H9 (cell line): ENCODE results near the gene C4orf46. TPM values are rescaled to one million over a fixed set of nuclear protein-coding genes. Genes with fewer than 3 reads are reported as not detected.

ENCODE experiments used
- DNase-seq: peaks from one replicate; pipeline ENCODE4 v3.0.0-alpha.2; 2017
- H2AFZ ChIP-seq: one replicate; pipeline ENCODE4 v1.6.1; 2013; ENCODE audit warnings: mild to moderate bottlenecking, low read length, control low read depth, moderate library complexity
- H2AK5ac ChIP-seq: 2 replicates; pipeline ENCODE4 v1.6.1; 2013; ENCODE audit warnings: low read length, control low read depth, mixed read lengths; ENCODE audit not compliant: insufficient read length
- H2BK120ac ChIP-seq: one replicate; pipeline ENCODE4 v1.6.1; 2013; ENCODE audit warnings: low read depth, mild to moderate bottlenecking, low read length, control low read depth, inconsistent platforms; ENCODE audit not compliant: poor library complexity, severe bottlenecking
- H2BK12ac ChIP-seq: 2 replicates; pipeline ENCODE4 v1.6.1; 2013; ENCODE audit warnings: low read length, control low read depth, mixed read lengths, low read depth; ENCODE audit not compliant: insufficient read length
- H2BK15ac ChIP-seq: 2 replicates; pipeline ENCODE4 v1.6.1; 2013; ENCODE audit warnings: low read depth, low read length, control low read depth
- H2BK20ac ChIP-seq: one replicate; pipeline ENCODE4 v1.6.1; 2013; ENCODE audit warnings: low read depth, mild to moderate bottlenecking, low read length, control low read depth, inconsistent platforms; ENCODE audit not compliant: poor library complexity, severe bottlenecking
- H2BK5ac ChIP-seq: 2 replicates; pipeline ENCODE4 v1.6.1; 2013; ENCODE audit warnings: low read length, control low read depth, mixed read lengths; ENCODE audit not compliant: insufficient read length
- H3K14ac ChIP-seq: 2 replicates; pipeline ENCODE4 v1.6.1; 2013; ENCODE audit warnings: low read length, control low read depth; ENCODE audit not compliant: insufficient read depth
- H3K18ac ChIP-seq: 2 replicates; pipeline ENCODE4 v1.6.1; 2013; ENCODE audit warnings: low read depth, mild to moderate bottlenecking, mixed read lengths, low read length, control low read depth; ENCODE audit not compliant: insufficient read length
- H3K23ac ChIP-seq: 2 replicates; pipeline ENCODE4 v1.6.1; 2013; ENCODE audit warnings: low read length, control low read depth, mixed read lengths, low read depth; ENCODE audit not compliant: insufficient read length
- H3K23me2 ChIP-seq: 2 replicates; pipeline ENCODE4 v1.6.1; 2013; ENCODE audit warnings: low read depth, mild to moderate bottlenecking, mixed read lengths, low read length, control low read depth; ENCODE audit not compliant: insufficient read length, poor library complexity, severe bottlenecking
- H3K27ac ChIP-seq: 2 replicates; pipeline ENCODE4 v1.5.1; 2013; ENCODE audit warnings: low read length, control low read depth, mixed read lengths, low read depth; ENCODE audit not compliant: insufficient read length
- H3K27me3 ChIP-seq: 2 replicates; pipeline ENCODE4 v1.6.1; 2013; ENCODE audit warnings: low read length, control low read depth, inconsistent platforms; ENCODE audit not compliant: insufficient read depth
- H3K4ac ChIP-seq: 2 replicates; pipeline ENCODE4 v1.6.1; 2013; ENCODE audit warnings: low read depth, mild to moderate bottlenecking, control low read depth, inconsistent platforms, low read length, moderate library complexity
- H3K4me1 ChIP-seq: 2 replicates; pipeline ENCODE4 v1.6.1; 2013; ENCODE audit warnings: low read length, control low read depth, inconsistent platforms; ENCODE audit not compliant: insufficient read depth
- H3K4me2 ChIP-seq: 2 replicates; pipeline ENCODE4 v1.6.1; 2013; ENCODE audit warnings: low read length, control low read depth, mixed read lengths; ENCODE audit not compliant: insufficient read length, insufficient read depth
- H3K56ac ChIP-seq: 2 replicates; pipeline ENCODE4 v1.6.1; 2013; ENCODE audit warnings: low read depth, mild to moderate bottlenecking, mixed read lengths, low read length, control low read depth; ENCODE audit not compliant: insufficient read length
- H3K79me1 ChIP-seq: 2 replicates; pipeline ENCODE4 v1.6.1; 2013; ENCODE audit warnings: low read depth, mild to moderate bottlenecking, moderate library complexity, low read length, control low read depth, inconsistent platforms; ENCODE audit not compliant: insufficient read depth, poor library complexity, severe bottlenecking
- H3K79me2 ChIP-seq: 2 replicates; pipeline ENCODE4 v1.6.1; 2013; ENCODE audit warnings: low read length, control low read depth, inconsistent platforms; ENCODE audit not compliant: insufficient read depth
- H3K9ac ChIP-seq: 2 replicates; pipeline ENCODE4 v1.6.1; 2013; ENCODE audit warnings: low read length, control low read depth, mixed read lengths; ENCODE audit not compliant: insufficient read length; ENCODE audit errors: extremely low read depth
- H3K9me3 ChIP-seq: one replicate; pipeline ENCODE4 v1.6.1; 2013; ENCODE audit warnings: low read depth, low read length, inconsistent platforms; ENCODE audit not compliant: control insufficient read depth
- H3T11ph ChIP-seq: one replicate; pipeline ENCODE4 v1.6.1; 2013; ENCODE audit warnings: mild to moderate bottlenecking, low read length, control low read depth, inconsistent platforms
- H4K20me1 ChIP-seq: one replicate; pipeline ENCODE4 v1.6.1; 2013; ENCODE audit not compliant: control insufficient read depth, insufficient read length, insufficient read depth
- H4K5ac ChIP-seq: 2 replicates; pipeline ENCODE4 v1.6.1; 2013; ENCODE audit warnings: low read depth, mild to moderate bottlenecking, mixed read lengths, low read length, control low read depth; ENCODE audit not compliant: insufficient read length
- H4K8ac ChIP-seq: replicated peaks from 2 replicates; pipeline ENCODE4 v1.6.1; 2013; ENCODE audit warnings: low read length, control low read depth, mixed read lengths, low read depth; ENCODE audit not compliant: insufficient read length
- H4K91ac ChIP-seq: 2 replicates; pipeline ENCODE4 v1.6.1; 2013; ENCODE audit warnings: low read depth, mild to moderate bottlenecking, moderate library complexity, mixed read lengths, low read length, control low read depth; ENCODE audit not compliant: insufficient read length
- H3K27ac Mint-ChIP-seq, 3 experiments: 2 replicates in 2 of 3; 3 replicates in 1 of 3; pipeline ENCODE4 v1.8.0; 2020 to 2021; ENCODE audit warnings: mixed read lengths in 3 of 3, mild to moderate bottlenecking in 1 of 3, moderate library complexity in 1 of 3
- H3K27me3 Mint-ChIP-seq: 2 replicates; pipeline ENCODE4 v1.8.0; 2021; ENCODE audit warnings: low read depth, mild to moderate bottlenecking, moderate library complexity, mixed read lengths
- H3K36me3 Mint-ChIP-seq, 3 experiments: 2 replicates in 2 of 3; 3 replicates in 1 of 3; pipeline ENCODE4 v1.8.0; 2020 to 2021; ENCODE audit warnings: low read depth in 3 of 3, mixed read lengths in 3 of 3; ENCODE audit not compliant: insufficient read depth in 1 of 3
- H3K4me1 Mint-ChIP-seq, 2 experiments: 2 replicates each; pipeline ENCODE4 v1.8.0; 2020; ENCODE audit warnings: mixed read lengths in 2 of 2
- H3K4me3 Mint-ChIP-seq, 2 experiments: 2 replicates in 1 of 2; 3 replicates in 1 of 2; pipeline ENCODE4 v1.8.0; 2020 to 2021; ENCODE audit warnings: mild to moderate bottlenecking in 2 of 2, mixed read lengths in 2 of 2, moderate library complexity in 1 of 2
- H3K9me3 Mint-ChIP-seq, 2 experiments: 2 replicates in 1 of 2; 3 replicates in 1 of 2; pipeline ENCODE4 v1.8.0; 2020; ENCODE audit warnings: mild to moderate bottlenecking in 2 of 2, mixed read lengths in 2 of 2, moderate library complexity in 1 of 2
- CTCF ChIP-seq: fragments of 200-600 bp; sonication (generic); conservative IDR thresholded peaks from 3 replicates; pipeline ENCODE4 v1.8.0; 2021; ENCODE audit warnings: antibody characterized with exemption, mild to moderate bottlenecking
- WGBS: extraction: QIAGEN DNeasy Blood & Tissue Kit; methylation state at CpG from one replicate; pipeline ENCODE4 v1.1.7; 2013; ENCODE audit warnings: missing lambda C conversion rate, low lambda C conversion rate, mixed read lengths; ENCODE audit not compliant: insufficient read length; ENCODE audit errors: extremely low coverage; 5-methylcytosine and 5-hydroxymethylcytosine counted together
- total RNA-seq: library from RNA; stranded (reverse); gene quantifications from 2 replicates; pipeline ENCODE4 v1.2.1, GENCODE V29; 2021

C4orf46 gene
- total RNA-seq, 1 experiment from 2014 or later, result 19.6 TPM

DNA sequence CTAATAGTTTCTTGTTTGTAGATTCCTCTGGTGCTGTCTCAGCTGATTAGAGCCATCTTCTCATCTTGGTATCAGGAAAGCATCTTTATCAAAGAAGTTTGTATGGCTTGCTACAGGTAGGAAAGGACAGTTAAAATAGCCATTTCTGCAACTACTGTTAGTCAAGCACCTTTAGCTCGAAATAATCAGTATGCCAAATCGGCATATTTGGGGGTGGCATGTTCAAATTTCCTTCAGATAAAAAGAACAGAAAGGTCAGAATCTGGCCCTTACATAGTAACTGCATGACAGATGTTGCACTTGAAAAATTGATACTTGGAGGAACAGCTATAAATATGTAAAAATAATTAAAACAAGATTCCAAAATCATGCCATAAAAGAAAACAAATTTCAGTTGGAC is 4.8 kb downstream of the C4orf46 start:
- no peak overlapping the region for H3K4me2 ChIP-seq
- no peak overlapping the region for H2BK120ac ChIP-seq
- no peak overlapping the region for H4K8ac ChIP-seq
- Mint-ChIP-seq H3K36me3 (peaks cover 21 to 34% (median 26%) of the 10 kb centered on the region in 3 experiments), H3K4me1 (peaks cover 7 to 11% of the 10 kb centered on the region in 2 experiments), H3K27ac (no peak overlapping the region), H3K4me3 (no peak overlapping the region), H3K27me3 (no peaks in the 10 kb centered on the region; the same call in none of the 2 replicates), H3K9me3 (peaks cover 0 to 4% of the 10 kb centered on the region in 2 experiments; a peak in 1 of 5 replicates)
- no peak overlapping the region for H4K91ac ChIP-seq
- no peak overlapping the region for H3K18ac ChIP-seq
- no peak overlapping the region for H2AFZ ChIP-seq
- peaks cover 5% of the 10 kb centered on the region; the same call in 1 of the 2 replicates for H3K79me2 ChIP-seq
- peaks cover 3% of the 10 kb centered on the region for H3K79me1 ChIP-seq
- H3K4me1 ChIP-seq, result no peaks in the 10 kb centered on the region
- H3K9me3 ChIP-seq, result no peaks in the 10 kb centered on the region
- H2BK20ac ChIP-seq, result no peak overlapping the region
- TF ChIP-seq CTCF, result no peak
- H2BK12ac ChIP-seq, result no peak overlapping the region
- H2BK15ac ChIP-seq, result no peak overlapping the region
- no peak overlapping the region for H3K56ac ChIP-seq
- no CpG with 5 or more reads among the region's 2 CpGs for WGBS
- H3K23ac ChIP-seq, result no peak overlapping the region
- H3K27me3 ChIP-seq, result no peaks in the 10 kb centered on the region
- no peak for DNase-seq
- no peak overlapping the region for H3T11ph ChIP-seq
- H3K9ac ChIP-seq, result no peak overlapping the region
- H3K23me2 ChIP-seq, result peaks cover 6% of the 10 kb centered on the region
- H4K20me1 ChIP-seq, result no peaks in the 10 kb centered on the region
- H3K14ac ChIP-seq, result no peak overlapping the region
- no peak overlapping the region for H3K4ac ChIP-seq
- H4K5ac ChIP-seq, result no peak overlapping the region
- no peak overlapping the region for H3K27ac ChIP-seq
- H2BK5ac ChIP-seq, result no peak overlapping the region
- H2AK5ac ChIP-seq, result no peak overlapping the region
